ENCODE measurements around the gene NYNRIN.
"Not testable (repeated sequence)": the region's sequence is repeated elsewhere in the genome, so short reads cannot be mapped to it uniquely, and the experiment has no call there.

The NYNRIN gene

GRCh38 chr14:24369907-24370687 lies 28.7 kb upstream of the NYNRIN start:
- FAIRE-seq (no peak), DNase-seq (ENCODE audit: low spot score) (no peak)

GRCh38 chr14:24370748-24371147 lies 28.1 kb upstream of the NYNRIN start:
- FAIRE-seq (no peak), DNase-seq (ENCODE audit: low spot score) (no peak)

DNA sequence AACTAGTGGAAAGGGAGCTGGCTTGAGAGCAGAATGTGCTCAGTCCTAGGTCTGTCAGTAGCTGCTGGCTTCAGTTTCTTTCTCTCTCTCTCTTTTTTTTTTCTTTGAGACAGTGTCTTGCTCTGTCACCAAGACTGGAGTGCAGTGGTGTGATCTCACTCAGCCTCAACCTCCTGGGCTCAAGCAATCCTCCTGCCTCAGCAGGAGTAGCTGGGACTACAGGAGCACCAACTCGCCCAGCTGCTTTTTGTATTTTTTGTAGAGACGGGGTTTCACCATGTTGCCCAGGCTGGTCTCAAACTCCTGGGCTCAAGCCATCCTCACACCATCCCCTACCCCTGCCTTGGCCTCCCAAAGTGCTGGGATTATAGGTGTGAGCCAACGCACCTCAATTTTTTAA lies 27.2 kb upstream of the NYNRIN start:
- FAIRE-seq; DNase-seq (ENCODE audit: low spot score): not testable (repeated sequence)

GRCh38 chr14:24372701-24373416 lies 25.9 kb upstream of the NYNRIN start:
- DNase-seq (ENCODE audit: low spot score) (no peak), FAIRE-seq (no peak)

DNA sequence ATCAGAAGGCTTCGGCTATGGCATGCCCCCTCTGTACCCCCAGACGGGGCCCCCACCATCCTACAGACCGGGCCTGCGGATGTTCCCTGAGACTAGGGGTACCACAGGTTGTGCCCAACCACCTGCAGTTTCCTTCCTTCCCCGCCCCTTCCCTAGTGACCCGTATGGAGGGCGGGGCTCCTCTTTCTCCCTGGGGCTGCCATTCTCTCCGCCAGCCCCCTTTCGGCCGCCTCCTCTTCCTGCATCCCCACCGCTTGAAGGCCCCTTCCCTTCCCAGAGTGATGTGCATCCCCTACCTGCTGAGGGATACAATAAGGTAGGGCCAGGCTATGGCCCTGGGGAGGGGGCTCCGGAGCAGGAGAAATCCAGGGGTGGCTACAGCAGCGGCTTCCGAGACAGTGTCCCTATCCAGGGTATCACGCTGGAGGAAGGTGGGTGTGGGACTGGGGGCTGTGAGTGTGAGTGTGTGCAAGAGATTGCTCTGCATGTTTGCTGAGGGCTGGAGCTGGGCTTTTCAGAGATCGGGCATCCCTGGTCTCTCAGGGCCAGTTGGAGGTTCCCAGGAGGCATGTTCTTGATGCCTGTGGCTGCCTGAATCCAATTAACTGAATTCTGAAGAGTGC lies 22.2 kb upstream of the NYNRIN start:
- FAIRE-seq (no peak), DNase-seq (ENCODE audit: low spot score) (no peak)

DNA sequence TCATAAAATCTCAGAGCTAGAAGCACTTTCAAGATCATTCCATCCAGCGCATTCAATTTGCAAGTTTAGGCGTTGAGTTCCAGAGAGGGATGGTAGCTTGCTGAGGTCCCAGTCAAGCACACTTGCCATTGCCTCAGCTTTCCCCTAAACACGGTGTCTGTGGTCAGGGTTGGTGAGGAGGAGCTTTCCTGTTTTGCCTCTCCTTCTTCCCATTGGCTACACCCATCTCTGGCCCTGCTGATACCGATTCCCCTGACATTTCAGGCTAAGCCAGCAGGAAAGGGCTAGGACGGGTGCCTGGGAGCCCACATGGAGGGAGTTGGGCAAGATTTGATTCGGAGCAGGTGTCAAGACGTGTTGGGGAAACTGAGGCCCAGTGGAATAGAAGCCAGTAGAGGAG lies 21.7 kb upstream of the NYNRIN start:
- FAIRE-seq (no peak), DNase-seq (ENCODE audit: low spot score) (no peak)

DNA sequence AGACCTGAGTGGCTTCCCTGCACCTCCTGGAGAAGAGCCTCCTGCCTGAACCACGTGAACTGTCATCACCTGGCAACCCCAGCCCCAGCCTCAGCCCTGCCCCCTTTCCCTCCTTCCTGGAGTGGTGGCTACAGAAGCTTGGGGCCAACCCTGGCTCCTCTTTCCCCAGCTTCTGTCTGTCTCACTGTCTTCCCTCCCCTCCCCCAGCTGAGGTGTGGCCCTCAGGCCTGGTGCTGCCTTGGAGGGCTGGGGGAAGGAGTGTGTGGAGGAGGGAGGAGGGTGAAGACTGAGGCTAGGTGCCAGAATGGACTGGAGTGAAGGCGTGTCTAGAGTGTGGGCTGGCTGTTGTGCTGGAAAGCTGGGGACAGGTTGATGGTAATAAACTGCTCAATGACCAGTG lies 21.1 kb upstream of the NYNRIN start:
- FAIRE-seq (no peak), DNase-seq (ENCODE audit: low spot score) (no peak)

- no peak for FAIRE-seq
- no peak for DNase-seq (ENCODE audit: low spot score)
Measured at GRCh38 chr14:24378327-24378726, 20.5 kb upstream of the NYNRIN start.

DNA sequence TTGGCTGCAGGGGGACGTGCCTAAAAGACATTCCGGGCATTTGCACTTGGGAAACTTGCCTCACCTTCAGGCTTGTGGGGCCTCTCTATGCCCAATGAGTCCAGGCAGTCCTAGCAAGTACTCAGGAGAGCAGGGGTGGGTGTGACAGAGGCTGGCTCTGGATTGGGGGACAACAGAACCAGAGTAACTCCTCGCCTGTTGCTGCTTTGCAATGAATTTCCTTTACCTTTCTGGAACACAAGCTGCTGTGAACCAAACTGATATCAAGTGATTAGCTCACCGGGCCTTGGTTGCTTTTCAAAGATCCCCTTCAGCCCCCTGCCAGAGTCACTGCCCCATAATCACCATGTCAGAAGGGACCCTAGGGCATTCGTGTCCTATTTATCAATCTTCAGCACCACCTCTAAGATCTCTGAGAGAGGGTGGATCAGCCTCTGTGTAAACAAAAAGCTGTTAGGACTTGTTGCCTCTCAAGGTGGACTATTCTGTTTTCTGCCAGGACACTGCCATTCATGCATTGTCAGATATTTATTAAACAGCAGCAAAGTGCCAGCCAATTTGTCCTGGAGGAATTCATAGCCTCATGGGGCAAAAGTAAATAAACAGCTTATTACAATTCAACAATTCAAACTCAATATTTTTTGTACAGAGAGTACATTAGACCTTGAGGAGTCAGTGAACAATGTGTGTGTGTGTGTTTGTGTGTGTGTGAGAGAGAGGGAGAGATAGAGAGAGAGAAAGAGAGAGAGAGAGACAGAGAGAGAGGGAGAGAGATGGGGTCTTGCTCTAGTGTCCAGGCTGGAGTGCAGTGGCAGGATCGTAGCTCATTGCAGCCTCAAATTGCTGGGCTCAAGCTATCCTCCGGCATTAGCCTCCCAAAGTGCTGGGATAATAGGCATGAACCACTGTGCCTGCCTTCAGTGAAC lies 19.6 kb upstream of the NYNRIN start:
- DNase-seq (ENCODE audit: low spot score) (no peak), FAIRE-seq (no peak)

DNA sequence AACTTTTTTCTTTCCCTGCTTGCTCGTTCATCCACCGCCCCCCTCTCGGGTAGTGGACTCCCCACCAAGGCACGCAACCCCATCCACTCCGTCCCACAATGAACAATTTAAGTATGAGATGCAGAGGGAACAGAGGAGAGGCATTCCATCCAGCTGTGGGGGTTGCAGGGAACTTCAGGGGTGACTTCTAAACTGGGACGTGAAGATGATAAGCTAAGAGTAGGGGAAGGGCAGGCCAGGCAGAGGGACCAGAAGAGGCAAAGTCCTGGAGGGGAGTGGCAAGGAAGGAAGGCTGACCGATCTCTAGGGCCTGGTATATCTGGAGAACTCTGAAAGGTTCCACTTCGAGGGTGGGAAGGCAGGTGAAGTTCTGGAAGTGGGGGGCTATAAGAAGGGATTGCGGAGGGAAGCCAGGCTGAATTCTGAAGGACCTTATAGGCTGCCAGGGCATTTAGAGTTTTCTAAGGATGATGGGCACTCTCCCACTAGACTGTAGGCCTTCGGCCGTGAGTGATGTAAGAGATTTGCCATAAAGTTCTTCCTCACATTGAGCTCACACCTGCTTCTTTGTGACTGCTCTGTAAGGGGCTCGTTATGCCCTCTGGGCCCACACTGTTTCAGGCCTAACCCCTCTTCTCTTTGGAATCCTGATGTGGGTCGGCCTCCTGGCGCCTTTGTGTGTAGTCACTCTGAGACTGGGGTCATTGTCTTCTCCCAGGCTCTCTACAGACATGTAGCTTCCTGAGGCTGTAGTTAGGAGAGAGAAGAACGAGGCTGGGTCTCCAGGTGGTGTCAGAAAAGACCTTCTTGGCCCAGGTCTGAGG lies 18.7 kb upstream of the NYNRIN start:
- DNase-seq (ENCODE audit: low spot score) (no peak), FAIRE-seq (no peak)

GRCh38 chr14:24381363-24382063 lies 17.3 kb upstream of the NYNRIN start:
- FAIRE-seq: no peak
- DNase-seq (ENCODE audit: low spot score): no peak

- DNase-seq (ENCODE audit: low spot score) (no peak), FAIRE-seq (no peak)
Measured at GRCh38 chr14:24382064-24382371, 16.8 kb upstream of the NYNRIN start.

DNA sequence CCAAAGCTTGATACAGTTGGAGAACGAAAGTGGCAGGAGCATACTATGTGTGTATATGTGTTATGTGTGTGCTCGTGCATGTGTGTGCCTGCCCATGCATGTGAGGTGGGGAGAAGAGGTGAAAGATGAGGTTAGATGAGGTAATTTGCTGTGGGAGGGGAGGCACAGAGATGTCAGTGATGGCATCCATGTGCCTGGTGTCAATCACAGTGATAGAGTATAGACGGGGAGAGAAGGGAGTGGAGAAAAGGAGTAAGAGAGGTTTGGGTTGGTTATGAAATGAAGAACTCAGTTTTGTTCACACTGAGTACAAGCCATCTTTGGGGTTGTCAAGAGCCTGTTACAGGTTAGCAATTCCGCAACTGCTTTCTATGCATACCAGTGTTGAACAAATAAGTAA lies 14.6 kb upstream of the NYNRIN start:
- no peak for DNase-seq (ENCODE audit: low spot score)

GRCh38 chr14:24385524-24385923 lies 13.3 kb upstream of the NYNRIN start:
- FAIRE-seq (no peak), DNase-seq (ENCODE audit: low spot score) (no peak)

More for the DNA sequence above, 14.6 kb upstream of the NYNRIN start:
- peak; percentile 78 for FAIRE-seq

- DNase-seq (ENCODE audit: low spot score) (no peak), FAIRE-seq (no peak)
Measured at GRCh38 chr14:24387009-24387345, 11.8 kb upstream of the NYNRIN start.

- FAIRE-seq; DNase-seq (ENCODE audit: low spot score): not testable (repeated sequence)
Measured at GRCh38 chr14:24387579-24387978, 11.2 kb upstream of the NYNRIN start.

DNA sequence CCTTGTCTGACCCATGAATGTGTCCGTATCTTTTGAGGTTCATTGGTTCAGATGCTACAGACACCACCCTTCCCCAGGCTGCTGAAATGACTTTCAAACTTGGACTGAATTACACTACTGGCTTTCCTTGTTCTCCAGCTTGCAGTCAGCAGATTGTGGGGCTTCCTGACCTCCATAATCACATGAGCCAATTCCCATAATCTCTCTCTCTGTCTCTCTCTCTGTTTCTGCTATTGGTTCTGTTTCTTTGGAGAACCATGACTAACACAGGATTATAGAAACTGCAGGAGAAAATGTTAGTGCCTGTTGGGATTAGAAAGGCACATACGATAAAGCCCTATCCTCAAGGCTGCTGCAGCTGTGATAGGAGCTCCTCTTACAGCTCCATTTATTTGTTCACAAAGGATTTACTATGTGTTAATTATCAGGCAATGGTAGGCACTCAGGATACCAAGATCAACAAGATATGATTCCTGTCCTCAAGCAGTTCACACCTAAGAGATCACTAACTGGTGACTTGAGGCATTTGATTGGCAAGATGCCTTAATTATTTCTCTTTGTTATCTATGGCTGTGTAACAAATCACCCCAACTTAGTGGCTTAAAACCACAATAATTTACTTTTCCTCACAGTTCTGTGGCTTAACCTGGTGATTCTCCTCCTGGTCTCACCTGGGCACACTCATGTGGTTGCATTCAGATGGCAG lies 10.2 kb upstream of the NYNRIN start:
- FAIRE-seq: no peak
- no peak for DNase-seq (ENCODE audit: low spot score)

DNA sequence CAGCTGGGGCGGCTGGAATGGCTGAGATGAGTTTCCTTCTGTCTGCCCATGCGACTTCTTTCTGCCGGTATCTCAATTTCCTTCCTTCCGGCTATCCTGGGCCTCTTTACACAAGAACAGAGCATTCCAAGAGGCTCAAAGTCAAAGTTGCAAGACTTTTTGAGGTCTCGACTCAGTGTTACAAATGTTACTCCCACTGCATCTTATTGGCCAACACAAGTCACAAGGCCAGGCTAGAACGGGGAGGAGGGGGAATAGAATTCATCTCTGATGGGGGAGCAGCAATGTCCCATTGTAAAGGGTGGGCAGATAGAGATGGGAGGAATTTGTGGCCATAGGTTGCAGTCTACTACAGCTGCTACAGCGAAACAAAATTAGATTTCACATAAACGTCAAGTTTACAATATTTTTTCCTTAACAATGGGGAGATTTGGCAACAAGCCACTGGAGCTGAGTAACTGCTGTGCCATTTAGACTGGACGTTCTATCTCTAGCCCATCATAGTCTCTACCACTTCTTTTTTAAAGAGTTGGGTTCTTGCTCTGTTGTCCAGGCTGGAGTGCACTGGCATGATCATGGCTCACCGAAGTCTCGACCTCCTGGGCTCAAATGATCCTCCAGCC lies 9.5 kb upstream of the NYNRIN start:
- DNase-seq (ENCODE audit: low spot score): no peak
- no peak for FAIRE-seq

All from urothelium cell line (cell line).